AG08395 (cell line): ENCODE measurements around the gene FTH1.
A peak's percentile ranks its signal among the peaks of the same experiment; 100 is the strongest.
"Not testable (repeated sequence)": the region's sequence is repeated elsewhere in the genome, so short reads cannot be mapped to it uniquely, and the experiment has no call there.

ENCODE experiments used
- DNase-seq: peaks from one replicate; pipeline ENCODE4 v3.0.0; 2012; ENCODE audit warnings: mixed read lengths, low spot score

FTH1 gene

DNA sequence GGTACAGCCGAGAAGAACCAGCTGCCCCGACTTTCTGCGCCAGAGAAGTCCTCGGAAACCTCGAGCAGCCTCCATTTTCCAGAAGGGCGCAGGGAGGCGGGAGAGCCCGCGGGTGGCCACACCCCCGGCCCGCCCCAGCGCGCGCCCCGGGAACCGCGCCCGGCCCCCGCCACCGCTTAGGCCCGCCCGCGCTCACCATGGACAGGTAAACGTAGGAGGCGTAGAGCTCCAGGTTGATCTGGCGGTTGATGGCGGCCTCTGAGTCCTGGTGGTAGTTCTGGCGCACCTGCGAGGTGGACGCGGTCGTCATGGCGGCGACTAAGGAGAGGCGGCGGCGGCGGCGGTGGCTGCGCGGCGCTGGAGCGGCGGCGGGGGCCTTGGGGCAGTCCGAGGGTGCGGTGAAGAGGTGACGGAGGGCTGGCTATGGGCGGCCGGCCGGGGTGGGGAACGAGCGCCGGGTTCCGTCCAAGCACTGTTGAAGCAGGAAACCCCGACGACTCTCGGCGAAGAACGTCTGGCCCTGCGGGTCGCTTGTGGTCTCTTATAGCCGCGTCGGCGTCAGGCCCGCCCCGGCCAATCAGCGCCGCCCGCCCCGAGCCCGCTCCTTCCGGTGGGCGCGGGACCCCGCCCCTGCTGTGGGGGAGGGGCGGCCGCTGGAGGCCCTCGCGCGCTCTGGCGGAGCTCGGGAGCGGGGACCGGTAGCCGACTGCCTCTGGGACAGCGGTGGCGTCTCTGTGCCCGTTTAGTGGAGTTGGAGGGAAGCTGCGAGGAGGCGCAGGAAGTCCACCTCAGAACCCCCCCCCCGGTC is at the start of gene FTH1:
TSS of gene FTH1 (minus strand) at position 519 of the 808 bp plus-strand sequence. CDS start at position 310, 209 bp downstream.
- DNase-seq = peak; percentile 90

DNA sequence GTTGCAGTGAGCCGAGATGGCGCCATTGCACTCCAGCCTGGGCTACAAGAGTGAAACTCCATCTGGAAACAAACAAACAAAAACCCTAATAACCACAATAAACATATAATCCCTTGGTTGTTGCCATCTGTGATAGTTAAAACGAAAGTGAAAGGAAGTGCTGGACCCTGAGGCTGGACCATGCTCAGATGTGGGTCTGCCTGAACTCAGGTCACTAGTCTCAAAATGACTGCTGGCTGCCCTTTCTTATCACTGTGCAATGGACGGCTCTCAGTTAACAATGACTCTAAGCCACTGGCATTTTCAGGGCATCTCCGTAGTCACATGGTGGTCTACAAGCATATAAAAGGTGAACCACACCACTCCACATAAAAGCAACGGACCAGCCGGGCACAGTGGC is 48.2 kb upstream of the FTH1 start:
- DNase-seq = no peak

GRCh38 chr11:62013537-62014476 is 46.4 kb upstream of the FTH1 start:
- DNase-seq = peak; percentile 54

GRCh38 chr11:62012832-62013461 is 45.5 kb upstream of the FTH1 start:
- peak; percentile 55 for DNase-seq

GRCh38 chr11:62012451-62012831 is 45.0 kb upstream of the FTH1 start:
- peak; percentile 24 for DNase-seq

DNA sequence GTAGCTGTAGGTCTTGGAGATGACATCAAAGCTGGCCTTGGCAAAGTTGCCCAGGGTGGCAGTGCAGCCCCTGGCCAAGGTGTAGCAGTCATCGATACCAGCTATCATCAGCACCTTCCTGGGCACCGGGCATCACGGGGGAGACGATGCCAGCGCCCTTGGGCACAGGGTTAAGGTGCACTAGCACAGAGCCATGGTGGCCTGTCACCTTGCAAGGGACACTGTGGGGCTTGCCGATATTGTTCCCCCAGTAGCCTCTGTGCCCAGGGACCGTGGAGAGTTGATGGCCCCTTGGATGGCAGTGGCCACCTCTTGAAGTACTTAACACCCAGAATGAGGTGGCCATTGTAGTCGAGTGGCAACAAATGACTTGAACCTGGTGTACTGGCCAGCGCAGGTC is 44.4 kb upstream of the FTH1 start:
- no peak for DNase-seq

DNA sequence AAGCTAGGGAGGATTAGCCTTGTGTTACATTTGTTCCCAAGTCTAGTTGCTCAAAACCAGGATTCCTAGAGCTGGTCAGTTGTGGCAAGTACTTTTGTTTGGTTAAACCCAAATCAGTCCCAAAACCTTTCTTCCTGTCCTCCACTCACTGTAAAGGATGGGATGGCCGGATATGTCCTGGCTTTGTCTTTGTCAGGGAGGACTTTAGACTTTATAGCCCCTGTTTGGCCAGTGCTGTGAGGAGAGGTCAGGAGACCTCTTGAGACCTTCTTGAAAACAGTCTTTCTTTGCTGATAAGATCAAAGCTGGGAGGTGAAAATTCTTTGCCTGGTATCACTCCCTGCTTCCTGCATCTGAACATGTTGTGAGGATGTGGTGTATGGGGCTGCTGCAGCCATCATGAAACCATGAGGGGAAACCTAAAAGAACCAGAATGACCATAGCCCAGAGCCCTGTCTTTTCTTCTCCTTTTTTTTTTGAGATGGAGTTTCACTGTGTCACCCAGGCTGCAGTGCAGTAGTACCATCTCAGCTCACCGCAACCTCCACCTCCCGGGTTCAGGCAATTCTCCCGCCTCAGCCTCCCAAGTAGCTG is 43.6 kb upstream of the FTH1 start:
- DNase-seq = no peak

DNA sequence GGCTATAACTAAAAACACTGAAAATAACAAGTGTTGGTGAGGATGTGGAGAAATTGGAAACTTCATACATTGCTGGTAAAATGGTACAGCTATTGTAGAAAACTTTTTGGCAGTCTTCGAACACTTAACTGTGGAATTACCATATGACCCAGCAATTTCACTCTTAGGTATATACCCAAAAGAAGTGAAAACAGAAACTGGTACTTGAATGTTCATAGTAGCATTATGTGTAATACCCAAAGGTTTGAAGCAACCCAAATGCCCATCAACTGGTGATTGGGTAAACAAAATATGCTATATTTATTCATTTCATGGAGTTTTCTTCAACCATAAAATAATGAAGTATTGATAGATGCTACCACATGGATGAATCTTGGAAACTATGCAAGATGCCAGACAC is 40.8 kb upstream of the FTH1 start:
- no peak for DNase-seq

DNA sequence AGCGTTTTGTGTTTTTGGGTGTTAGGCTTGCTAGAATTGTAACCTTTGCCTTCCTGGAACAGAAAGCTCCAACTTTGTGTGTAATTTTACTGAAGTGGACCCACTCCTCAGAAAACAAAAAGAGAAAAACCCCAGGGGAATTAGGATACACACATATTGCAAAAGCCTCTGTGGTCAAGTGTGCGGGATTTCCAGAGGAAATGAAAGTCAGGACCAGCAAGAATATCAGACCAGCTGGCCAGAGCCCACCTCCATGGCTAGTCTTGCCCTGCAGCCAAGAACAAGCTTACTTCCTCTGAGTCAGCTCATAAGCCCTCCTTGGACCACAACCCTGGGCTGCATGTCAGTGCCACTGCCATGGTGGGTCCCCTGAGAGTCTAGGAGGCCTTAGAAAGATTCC is 37.0 kb upstream of the FTH1 start:
- DNase-seq = peak; percentile 85

DNA sequence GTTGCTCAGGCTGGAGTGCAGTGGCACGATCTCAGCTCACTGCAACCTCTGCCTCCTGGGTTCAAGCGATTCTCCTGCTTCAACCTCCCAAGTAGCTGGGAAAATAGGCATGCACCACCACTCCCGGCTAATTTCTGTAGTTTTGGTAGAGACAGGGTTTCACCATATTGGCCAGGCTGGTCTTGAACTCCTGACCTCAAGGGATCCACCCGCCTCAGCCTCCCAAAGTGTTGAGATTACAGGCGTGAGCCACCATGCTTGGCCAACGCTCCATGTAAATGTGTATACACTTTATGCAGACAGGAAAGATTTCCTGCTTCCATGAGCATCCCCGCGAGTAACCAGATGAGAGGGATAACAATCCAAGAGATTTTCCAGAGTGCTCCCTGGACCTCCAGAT is 34.8 kb upstream of the FTH1 start:
- not testable (repeated sequence) for DNase-seq

- no peak for DNase-seq
Measured at GRCh38 chr11:62001450-62002191, 34.2 kb upstream of the FTH1 start.

DNA sequence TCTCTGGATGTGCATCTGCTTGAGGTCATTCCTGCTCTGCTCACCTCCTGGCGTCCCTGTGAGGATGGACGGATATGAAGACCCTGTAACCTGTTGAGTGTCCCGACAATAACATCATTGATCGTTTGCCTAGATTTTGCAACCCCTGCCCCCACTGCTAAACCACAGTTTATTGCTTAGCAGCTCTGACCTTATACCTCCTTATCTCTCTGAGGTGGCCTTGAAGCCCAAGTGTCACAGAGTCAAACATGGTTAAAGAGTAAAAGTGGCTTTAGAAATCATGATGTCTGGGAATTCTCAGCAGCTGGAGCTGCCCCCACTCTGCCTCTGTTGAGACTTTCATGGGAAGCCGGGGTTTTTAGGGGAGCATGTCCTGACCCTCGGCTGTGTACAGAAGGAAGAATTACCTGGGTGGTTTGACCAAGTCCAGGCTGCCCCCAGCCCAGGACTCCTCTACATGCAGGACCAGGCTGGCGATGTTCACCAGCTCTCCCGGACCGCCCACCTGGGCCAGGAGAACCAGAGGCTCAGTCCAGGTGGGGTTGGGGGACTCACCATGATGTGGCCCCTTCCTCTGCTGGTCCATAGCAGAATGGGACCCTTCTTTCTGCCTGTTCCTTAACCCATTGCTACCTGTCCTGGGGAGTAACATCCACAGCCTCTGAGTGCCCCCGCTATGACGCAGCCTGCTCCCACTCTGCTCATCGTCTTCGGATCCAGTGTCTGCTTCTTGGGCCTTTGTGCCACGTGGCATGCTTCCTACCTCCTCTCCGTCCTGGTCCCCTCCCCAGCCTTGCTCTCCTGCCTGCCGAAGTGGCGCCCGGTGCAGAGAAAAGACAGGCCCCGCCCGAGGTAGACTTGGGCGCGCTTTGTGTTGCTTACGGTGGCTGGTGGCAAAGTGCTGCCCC is 33.4 kb upstream of the FTH1 start:
- no peak for DNase-seq

DNA sequence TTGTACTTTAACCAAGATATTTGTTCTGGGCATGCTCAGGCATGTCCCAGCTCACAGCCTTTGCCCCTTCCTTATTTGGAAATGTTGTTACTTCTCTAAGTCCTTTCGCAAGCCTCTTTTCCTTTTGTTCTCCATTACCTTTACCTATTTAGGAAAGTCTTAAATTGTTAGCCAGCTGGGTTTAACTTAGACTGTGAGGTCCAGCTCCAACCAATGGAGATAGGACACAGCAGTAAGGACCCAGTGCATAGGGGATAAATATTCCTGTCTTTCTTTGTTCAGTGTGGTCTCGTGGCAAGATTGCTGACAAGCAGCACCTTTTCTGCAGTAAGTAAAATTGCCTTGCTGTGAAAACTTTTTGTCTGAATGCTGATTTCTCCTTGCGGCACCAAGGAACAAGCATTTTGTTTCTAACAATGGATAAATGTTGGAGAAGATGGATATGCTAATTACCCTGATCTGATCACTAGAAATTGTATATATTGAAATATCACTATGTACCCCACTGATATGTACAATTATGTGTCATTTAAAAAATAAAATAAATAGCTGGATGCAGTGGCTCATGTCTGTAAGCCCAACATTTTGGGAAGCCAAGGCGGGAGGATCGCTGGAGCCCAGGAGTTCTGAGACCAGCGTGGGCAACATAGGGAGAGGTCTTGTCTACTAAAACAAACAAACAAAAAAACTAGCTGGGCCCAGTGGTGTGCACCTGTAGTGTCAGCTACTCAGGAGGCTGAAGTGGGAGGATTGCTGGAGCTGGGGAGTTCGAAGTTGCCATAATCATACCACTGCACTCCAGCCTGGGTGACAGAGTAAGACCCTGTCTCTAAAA is 31.9 kb upstream of the FTH1 start:
- DNase-seq = no peak

DNA sequence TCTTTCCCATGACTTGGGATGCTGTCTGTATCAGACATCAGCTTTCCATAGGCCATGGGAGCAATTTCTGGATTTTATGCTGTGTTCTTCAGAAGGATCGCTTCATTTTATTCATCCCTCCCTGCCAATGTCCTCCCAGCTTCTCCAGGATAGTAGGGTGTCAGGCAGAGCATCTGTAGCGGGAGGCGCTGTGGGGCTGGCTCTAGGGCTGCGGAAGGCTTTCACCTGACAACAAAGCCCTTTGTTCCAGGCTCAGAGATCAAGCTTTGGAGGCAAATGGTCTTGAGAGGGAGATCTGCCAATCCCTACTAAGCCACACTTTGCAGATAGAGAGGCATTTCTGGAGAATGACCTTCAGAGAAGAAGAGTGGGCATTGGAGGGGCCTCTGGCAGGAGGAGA is 29.5 kb upstream of the FTH1 start:
- DNase-seq = no peak

DNA sequence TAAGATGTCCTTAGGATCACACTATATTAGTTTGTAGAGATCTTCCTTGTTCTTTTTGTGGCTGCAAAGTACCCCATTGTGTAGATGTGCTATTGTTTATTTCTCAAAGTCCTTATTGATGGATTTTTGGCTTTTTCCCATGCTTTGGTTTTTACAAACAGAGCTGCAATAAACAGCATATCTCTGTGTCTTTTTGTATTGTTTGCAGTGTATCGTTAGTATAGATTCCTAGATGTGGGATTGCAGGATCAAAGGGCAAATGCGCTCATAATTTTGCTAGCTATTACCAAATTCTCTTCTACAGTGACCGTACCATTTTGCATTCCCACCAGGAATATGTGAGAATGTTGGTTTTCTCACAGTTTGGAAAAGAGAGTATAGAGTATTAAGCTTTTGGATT is 27.5 kb upstream of the FTH1 start:
- no peak for DNase-seq

DNA sequence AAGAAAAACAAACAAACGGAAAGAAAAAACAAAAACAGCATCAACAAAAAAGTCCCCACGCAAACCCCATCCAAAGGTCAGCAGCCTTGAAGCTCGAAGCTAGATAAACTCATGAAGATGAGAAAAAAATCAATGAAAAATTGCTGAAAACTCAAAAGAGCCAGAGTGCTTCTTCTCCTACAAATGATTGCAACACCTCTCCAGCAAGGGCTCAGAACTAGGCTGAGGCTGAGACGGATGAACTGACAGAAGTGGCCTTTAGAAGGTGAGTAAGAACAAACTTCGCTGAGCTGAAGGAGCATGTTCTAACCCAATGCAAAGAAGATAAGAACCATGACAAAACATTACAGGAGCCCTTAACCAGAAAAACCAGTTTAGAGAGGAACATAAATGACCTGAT is 18.4 kb upstream of the FTH1 start:
- DNase-seq = no peak

GRCh38 chr11:61983419-61983818 is 16.0 kb upstream of the FTH1 start:
- DNase-seq = no peak

- no peak for DNase-seq
Measured at GRCh38 chr11:61980783-61981541, 13.5 kb upstream of the FTH1 start.
